Measurements from ENCODE around the gene FLNB. TPM values are rescaled to one million over a fixed set of nuclear protein-coding genes. Genes with fewer than 3 reads are reported as not detected.

Gene FLNB
- total and polyA plus RNA-seq, 8 donors = 80.1 to 126 (median 93.3) TPM

DNA sequence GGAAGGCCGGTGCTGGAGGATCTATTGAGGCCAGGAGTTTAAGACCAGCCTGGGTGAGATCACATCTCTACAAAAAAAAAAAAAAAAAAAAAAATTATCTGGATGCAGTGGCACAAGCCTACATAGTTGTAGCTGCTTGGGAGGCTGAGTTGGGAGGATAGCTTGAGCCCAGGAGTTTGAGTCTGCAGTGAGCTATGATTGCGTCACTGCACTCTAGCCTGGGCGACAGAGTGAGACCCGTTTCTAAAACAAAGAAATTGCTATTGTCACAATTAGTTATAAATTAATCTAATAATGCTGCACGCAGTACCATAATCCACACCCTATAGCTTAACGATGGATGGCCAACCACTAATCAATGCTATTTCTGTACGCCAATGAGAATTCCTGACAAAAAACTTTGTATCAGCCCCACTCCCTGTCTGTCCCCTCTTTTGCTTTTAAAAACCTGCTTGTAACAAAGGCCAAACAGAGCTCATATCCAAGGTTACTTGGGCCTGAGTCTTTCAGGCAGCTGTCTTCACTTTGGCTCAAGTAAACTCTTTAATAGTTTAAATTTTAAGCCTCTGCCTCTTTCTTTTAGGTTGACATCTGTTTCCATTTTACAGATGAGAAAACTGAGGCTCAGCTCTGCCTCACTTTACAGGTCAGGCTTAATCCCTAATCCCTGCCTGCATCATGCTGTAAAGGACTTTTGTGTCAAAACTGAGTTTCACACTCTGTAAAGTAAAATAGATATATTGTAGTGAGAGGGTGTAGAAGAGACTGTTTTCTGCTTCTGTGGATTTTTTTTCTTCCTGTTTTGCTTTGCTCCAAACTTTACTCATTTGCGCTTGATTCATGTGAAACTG is 10.9 kb downstream of the FLNB start:
- intact Hi-C loops (cut with DNase I) = loop anchor here in 1 of 2 donors (10.0 kb wide), 1 partner anchor 146 kb away; no protein-coding TSS in a partner anchor
- ATAC-seq (no peak), DNase-seq (no peak)
- Histone ChIP-seq H3K27ac (no peak overlapping the region), H3K9me3 (no peaks in the 10 kb centered on the region), H3K4me1 (peaks cover 10 to 21% of the 10 kb centered on the region in 2 donors), H3K4me3 (no peak overlapping the region), H3K27me3 (no peaks in the 10 kb centered on the region), H3K36me3 (no peaks in the 10 kb centered on the region)
- TF ChIP-seq, protein P1, sequence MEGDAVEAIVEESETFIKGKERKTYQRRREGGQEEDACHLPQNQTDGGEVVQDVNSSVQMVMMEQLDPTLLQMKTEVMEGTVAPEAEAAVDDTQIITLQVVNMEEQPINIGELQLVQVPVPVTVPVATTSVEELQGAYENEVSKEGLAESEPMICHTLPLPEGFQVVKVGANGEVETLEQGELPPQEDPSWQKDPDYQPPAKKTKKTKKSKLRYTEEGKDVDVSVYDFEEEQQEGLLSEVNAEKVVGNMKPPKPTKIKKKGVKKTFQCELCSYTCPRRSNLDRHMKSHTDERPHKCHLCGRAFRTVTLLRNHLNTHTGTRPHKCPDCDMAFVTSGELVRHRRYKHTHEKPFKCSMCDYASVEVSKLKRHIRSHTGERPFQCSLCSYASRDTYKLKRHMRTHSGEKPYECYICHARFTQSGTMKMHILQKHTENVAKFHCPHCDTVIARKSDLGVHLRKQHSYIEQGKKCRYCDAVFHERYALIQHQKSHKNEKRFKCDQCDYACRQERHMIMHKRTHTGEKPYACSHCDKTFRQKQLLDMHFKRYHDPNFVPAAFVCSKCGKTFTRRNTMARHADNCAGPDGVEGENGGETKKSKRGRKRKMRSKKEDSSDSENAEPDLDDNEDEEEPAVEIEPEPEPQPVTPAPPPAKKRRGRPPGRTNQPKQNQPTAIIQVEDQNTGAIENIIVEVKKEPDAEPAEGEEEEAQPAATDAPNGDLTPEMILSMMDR (IDR thresholded peaks at IDR 0.05) = no peak

DNA sequence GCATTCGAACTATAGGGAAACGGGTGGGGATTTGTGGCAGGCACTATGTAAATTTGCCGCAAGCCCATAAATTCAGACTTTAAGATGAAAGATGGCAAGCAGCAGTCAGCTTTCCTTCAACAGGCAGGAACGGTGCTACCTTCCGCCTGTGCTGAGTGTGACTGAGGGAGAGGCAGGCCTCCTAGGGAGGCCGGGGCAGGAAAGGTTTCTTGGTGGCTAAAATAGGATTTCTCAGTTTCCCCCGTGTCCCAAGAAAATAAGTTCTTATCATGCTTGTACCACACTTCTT is 12.5 kb downstream of the FLNB start:
- Histone ChIP-seq H3K36me3 (no peaks in the 10 kb centered on the region), H3K9me3 (no peaks in the 10 kb centered on the region), H3K27ac (peak overlapping the region; percentile 26 to 50), H3K27me3 (no peaks in the 10 kb centered on the region), H3K4me3 (no peak overlapping the region), H3K4me1 (peaks cover 12 to 28% of the 10 kb centered on the region in 2 donors)
- peak; percentile 3 for ATAC-seq
- TF ChIP-seq, protein P1 (IDR thresholded peaks at IDR 0.05) = no peak
- intact Hi-C loops (cut with DNase I) = no loop called here
- DNase-seq = no peak

DNA sequence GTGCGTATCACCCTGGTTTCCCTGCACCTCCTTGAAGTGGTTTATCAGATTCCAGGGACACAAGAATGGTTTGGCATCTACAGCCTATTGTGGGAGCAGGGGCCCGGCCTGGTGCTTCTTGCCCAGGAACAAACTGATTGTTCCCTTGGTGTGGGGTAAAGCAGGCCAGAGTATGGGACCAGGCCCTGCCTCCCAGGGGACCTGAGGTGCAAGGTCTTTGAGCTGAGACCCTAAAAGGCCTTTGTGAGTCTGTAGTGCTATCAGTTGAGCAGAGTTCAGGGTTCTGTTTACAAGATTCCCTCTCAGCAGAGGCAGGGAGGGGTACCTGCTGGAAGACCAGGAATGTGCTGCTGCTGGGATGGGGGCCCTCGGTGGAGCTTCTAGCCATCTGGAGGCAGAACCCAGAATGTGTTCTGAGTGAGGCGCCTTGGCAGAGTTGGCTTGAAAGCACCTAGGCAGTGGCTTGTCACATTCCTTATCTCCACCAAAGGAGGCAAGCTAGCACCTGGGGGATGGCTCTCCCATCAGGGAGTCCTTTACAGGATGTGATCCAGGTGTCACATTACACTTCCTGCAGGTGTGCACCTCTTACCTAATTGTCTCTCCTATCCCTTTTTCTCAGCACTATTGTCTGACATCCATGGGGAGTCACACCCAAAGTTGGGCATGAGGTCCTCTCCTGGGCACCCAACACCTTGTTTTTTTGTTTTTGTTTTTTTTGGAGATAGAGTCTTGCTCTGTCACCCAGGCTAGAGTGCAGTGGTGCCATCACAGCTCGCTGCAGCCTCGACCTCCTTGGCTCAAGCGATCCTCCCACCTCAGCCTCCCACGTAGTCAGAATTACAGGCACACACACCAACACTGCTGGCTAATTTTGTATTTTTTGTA is 13.1 kb downstream of the FLNB start:
- no peaks in the 10 kb centered on the region for H3K36me3 ChIP-seq
- no peaks in the 10 kb centered on the region for H3K9me3 ChIP-seq
- TF ChIP-seq, protein P1 (IDR thresholded peaks at IDR 0.05) = no peak
- H3K4me1 ChIP-seq = peaks cover 12 to 31% of the 10 kb centered on the region in 2 donors
- H3K4me3 ChIP-seq = no peak overlapping the region
- intact Hi-C loops (cut with DNase I) = no loop called here
- ATAC-seq (no peak), DNase-seq (no peak)
- no peaks in the 10 kb centered on the region for H3K27me3 ChIP-seq
- peak overlapping the region in 1 of 2 donors; percentile 26 for H3K27ac ChIP-seq

DNA sequence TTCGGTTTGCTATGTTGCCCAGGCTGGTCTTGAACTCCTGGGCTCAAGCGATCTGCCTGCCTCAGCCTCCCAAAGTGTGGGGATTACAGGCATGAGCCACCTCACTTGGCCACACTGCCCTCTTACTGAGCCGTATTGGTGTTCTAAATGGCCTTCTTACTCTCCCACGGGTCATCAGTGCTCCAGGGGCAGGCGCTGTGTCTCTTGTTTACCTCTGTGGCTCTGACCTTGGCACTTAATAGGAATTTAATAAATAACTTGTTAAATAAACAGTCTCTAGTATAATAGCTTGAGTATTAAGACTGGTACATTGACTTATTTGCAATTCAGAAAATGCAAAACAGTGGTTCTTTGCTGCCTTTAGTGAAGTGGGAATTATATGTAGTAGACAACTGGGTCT is 13.7 kb downstream of the FLNB start:
- no peaks in the 10 kb centered on the region for H3K36me3 ChIP-seq
- no peak overlapping the region for H3K27ac ChIP-seq
- DNase-seq (no peak), ATAC-seq (no peak)
- intact Hi-C loops (cut with DNase I) = no loop called here
- H3K27me3 ChIP-seq = no peaks in the 10 kb centered on the region
- no peaks in the 10 kb centered on the region for H3K9me3 ChIP-seq
- H3K4me1 ChIP-seq = peaks cover 12 to 31% of the 10 kb centered on the region in 2 donors
- TF ChIP-seq, protein P1 (IDR thresholded peaks at IDR 0.05) = no peak
- H3K4me3 ChIP-seq = no peak overlapping the region

DNA sequence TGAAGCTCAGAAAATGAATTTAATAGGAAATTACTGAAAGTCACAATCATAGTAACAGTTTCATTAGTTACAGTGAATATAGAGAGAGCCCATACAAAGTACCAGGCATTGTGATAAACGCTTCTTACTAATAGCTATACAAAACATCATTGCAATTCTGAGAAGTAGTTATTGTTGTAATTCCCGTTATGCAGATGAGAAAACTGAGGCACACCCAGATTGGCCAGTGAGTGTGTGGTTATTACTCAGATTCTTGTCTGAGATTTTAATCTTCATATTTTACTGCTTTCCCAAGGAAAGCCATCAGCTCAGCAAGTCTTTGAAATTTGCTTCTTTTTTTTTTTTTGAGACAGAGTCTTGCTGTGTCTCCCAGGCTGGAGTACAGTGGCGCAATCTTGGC is 14.3 kb downstream of the FLNB start:
- no peaks in the 10 kb centered on the region for H3K36me3 ChIP-seq
- no peaks in the 10 kb centered on the region for H3K27me3 ChIP-seq
- no peak overlapping the region for H3K4me3 ChIP-seq
- no peaks in the 10 kb centered on the region for H3K9me3 ChIP-seq
- TF ChIP-seq, protein P1 (IDR thresholded peaks at IDR 0.05) = no peak
- ATAC-seq (no peak), DNase-seq (no peak)
- intact Hi-C loops (cut with DNase I) = no loop called here
- H3K27ac ChIP-seq = no peak overlapping the region
- H3K4me1 ChIP-seq = peaks cover 12 to 31% of the 10 kb centered on the region in 2 donors

All from left lung (tissue), 10 donors.